Skeletal muscle cell (primary cell): Measurements from ENCODE around the gene DDX1.
A peak's percentile ranks its signal among the peaks of the same experiment; 100 is the strongest.

Experiments used
- DNase-seq: peaks from one replicate; pipeline ENCODE4 v3.0.0-alpha.2; 2010; ENCODE audit warnings: low read depth
- H3K4me3 ChIP-seq: 2 replicates; pipeline ENCODE4 v1.5.1; 2011; ENCODE audit warnings: low read depth, mild to moderate bottlenecking, control low read depth, low read length, moderate library complexity

Gene DDX1

GRCh38 chr2:15653806-15654726 is 62.4 kb downstream of the DDX1 start:
- no peak for DNase-seq
- H3K4me3 ChIP-seq: no peak overlapping the region

GRCh38 chr2:15654727-15655073 is 63.0 kb downstream of the DDX1 start:
- no peak for DNase-seq
- no peak overlapping the region for H3K4me3 ChIP-seq

- no peak for DNase-seq
- no peak overlapping the region for H3K4me3 ChIP-seq
These were observed 63.6 kb downstream of the DDX1 start for GRCh38 chr2:15655123-15655887.

- H3K4me3 ChIP-seq: no peak overlapping the region
- no peak for DNase-seq
These were observed 64.4 kb downstream of the DDX1 start for GRCh38 chr2:15656090-15656489.

GRCh38 chr2:15657759-15658158 is 66.1 kb downstream of the DDX1 start:
- H3K4me3 ChIP-seq: no peak overlapping the region
- DNase-seq: no peak

- no peak overlapping the region for H3K4me3 ChIP-seq
These were observed 67.2 kb downstream of the DDX1 start for GRCh38 chr2:15658911-15659310.

GRCh38 chr2:15660491-15661294 is 69.0 kb downstream of the DDX1 start:
- no peak for DNase-seq
- H3K4me3 ChIP-seq: no peak overlapping the region

More at GRCh38 chr2:15658911-15659310, 67.2 kb downstream of the DDX1 start:
- no peak for DNase-seq

- H3K4me3 ChIP-seq: no peak overlapping the region
- DNase-seq: no peak
These were observed 69.6 kb downstream of the DDX1 start for GRCh38 chr2:15661295-15661569.

GRCh38 chr2:15662026-15662425 is 70.4 kb downstream of the DDX1 start:
- no peak for DNase-seq
- no peak overlapping the region for H3K4me3 ChIP-seq

- DNase-seq: no peak
- H3K4me3 ChIP-seq: no peak overlapping the region
These were observed 70.9 kb downstream of the DDX1 start for GRCh38 chr2:15662579-15662978.

GRCh38 chr2:15663802-15664201 is 72.1 kb downstream of the DDX1 start:
- DNase-seq: no peak
- H3K4me3 ChIP-seq: no peak overlapping the region

GRCh38 chr2:15664273-15665066 is 72.8 kb downstream of the DDX1 start:
- no peak for DNase-seq

GRCh38 chr2:15665067-15665942 is 73.6 kb downstream of the DDX1 start:
- no peak overlapping the region for H3K4me3 ChIP-seq

More at GRCh38 chr2:15664273-15665066, 72.8 kb downstream of the DDX1 start:
- no peak overlapping the region for H3K4me3 ChIP-seq

GRCh38 chr2:15665943-15666460 is 74.3 kb downstream of the DDX1 start:
- H3K4me3 ChIP-seq: no peak overlapping the region
- no peak for DNase-seq

More at GRCh38 chr2:15665067-15665942, 73.6 kb downstream of the DDX1 start:
- DNase-seq: no peak

GRCh38 chr2:15666861-15667808 is 75.5 kb downstream of the DDX1 start:
- H3K4me3 ChIP-seq: no peak overlapping the region
- DNase-seq: no peak

- DNase-seq: peak; percentile 31
- no peak overlapping the region for H3K4me3 ChIP-seq
These were observed 76.3 kb downstream of the DDX1 start for GRCh38 chr2:15667809-15668556.
